NOMO-1 treated with dmso at 0.1 percent for 144 hours (cell line): ENCODE data around the gene RAB3C.
"Not testable (repeated sequence)": the region's sequence is repeated elsewhere in the genome, so short reads cannot be mapped to it uniquely, and the experiment has no call there.

Source experiments
- DNase-seq: peaks from one replicate; lab custom pipeline; 2025; ENCODE audit not compliant: unreplicated experiment; lab: John Stamatoyannopoulos, UW

Gene RAB3C

GRCh38 chr5:58674070-58674469, 91.2 kb downstream of the RAB3C start:
- no peak for DNase-seq

- DNase-seq = no peak
These were observed 91.8 kb downstream of the RAB3C start for GRCh38 chr5:58674711-58675110.

GRCh38 chr5:58675341-58675740, 92.5 kb downstream of the RAB3C start:
- DNase-seq = no peak

GRCh38 chr5:58677650-58678049, 94.8 kb downstream of the RAB3C start:
- DNase-seq = no peak

GRCh38 chr5:58680503-58680902, 97.6 kb downstream of the RAB3C start:
- no peak for DNase-seq

GRCh38 chr5:58681943-58682342, 99.1 kb downstream of the RAB3C start:
- no peak for DNase-seq

- DNase-seq = no peak
These were observed 100.7 kb downstream of the RAB3C start for GRCh38 chr5:58683567-58683966.

GRCh38 chr5:58687079-58687478, 104.2 kb downstream of the RAB3C start:
- no peak for DNase-seq

GRCh38 chr5:58687595-58687994, 104.7 kb downstream of the RAB3C start:
- no peak for DNase-seq

GRCh38 chr5:58699088-58699761, 116.3 kb downstream of the RAB3C start:
- DNase-seq = not testable (repeated sequence)

GRCh38 chr5:58699762-58700118, 116.9 kb downstream of the RAB3C start:
- DNase-seq = no peak

- DNase-seq = no peak
These were observed 121.2 kb downstream of the RAB3C start for GRCh38 chr5:58703925-58704555.

GRCh38 chr5:58706736-58707135, 123.9 kb downstream of the RAB3C start:
- no peak for DNase-seq

- no peak for DNase-seq
These were observed 125.6 kb downstream of the RAB3C start for GRCh38 chr5:58708456-58708855.

- not testable (repeated sequence) for DNase-seq
These were observed 127.5 kb downstream of the RAB3C start for GRCh38 chr5:58710425-58710824.

GRCh38 chr5:58710871-58711270, 128.0 kb downstream of the RAB3C start:
- DNase-seq = no peak

- no peak for DNase-seq
These were observed 129.1 kb downstream of the RAB3C start for GRCh38 chr5:58711965-58712364.

GRCh38 chr5:58714046-58714445, 131.2 kb downstream of the RAB3C start:
- DNase-seq = no peak

- no peak for DNase-seq
These were observed 133.3 kb downstream of the RAB3C start for GRCh38 chr5:58715997-58716656.

GRCh38 chr5:58716713-58717112, 133.8 kb downstream of the RAB3C start:
- DNase-seq = no peak

GRCh38 chr5:58717303-58718007, 134.6 kb downstream of the RAB3C start:
- DNase-seq = no peak
